ENCODE data around the gene BBLN.
"Not testable (repeated sequence)": the region's sequence is repeated elsewhere in the genome, so short reads cannot be mapped to it uniquely, and the experiment has no call there.

The BBLN gene

DNA sequence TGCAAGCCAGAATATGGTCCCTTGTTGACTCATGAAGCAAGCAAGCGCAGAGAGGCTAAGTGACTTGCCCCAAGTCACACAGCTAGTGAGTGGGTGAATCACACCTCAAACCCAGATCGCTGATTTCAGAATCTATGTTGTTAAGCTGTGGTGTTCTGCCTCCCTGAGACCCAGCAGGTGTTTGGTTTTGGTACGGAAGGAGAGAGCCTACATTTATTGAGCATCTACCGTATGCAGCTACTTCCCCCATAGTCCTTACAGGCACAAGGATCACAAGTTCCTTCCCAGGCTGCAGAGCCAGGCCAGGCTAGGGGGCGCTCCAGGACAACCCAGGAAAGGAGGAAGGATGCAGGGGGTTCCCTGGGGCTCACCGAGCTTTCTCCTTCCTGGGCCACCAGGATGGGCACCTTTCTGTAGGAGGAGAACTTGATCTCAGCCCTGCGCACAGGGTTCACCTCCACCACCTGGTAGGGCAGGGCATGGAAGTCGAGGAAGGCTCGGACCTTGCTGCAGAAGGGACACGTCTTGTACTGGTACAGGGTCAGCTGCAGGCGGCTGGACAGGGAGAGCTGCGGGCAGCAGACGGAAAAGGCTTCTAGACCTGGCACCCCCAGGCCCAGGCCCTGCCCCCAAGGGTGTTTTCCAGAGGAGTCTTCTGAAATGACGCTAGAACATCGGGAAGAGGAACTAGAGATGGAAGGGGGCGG, 35.0 kb upstream of the BBLN start:
- no peak for DNase-seq

DNA sequence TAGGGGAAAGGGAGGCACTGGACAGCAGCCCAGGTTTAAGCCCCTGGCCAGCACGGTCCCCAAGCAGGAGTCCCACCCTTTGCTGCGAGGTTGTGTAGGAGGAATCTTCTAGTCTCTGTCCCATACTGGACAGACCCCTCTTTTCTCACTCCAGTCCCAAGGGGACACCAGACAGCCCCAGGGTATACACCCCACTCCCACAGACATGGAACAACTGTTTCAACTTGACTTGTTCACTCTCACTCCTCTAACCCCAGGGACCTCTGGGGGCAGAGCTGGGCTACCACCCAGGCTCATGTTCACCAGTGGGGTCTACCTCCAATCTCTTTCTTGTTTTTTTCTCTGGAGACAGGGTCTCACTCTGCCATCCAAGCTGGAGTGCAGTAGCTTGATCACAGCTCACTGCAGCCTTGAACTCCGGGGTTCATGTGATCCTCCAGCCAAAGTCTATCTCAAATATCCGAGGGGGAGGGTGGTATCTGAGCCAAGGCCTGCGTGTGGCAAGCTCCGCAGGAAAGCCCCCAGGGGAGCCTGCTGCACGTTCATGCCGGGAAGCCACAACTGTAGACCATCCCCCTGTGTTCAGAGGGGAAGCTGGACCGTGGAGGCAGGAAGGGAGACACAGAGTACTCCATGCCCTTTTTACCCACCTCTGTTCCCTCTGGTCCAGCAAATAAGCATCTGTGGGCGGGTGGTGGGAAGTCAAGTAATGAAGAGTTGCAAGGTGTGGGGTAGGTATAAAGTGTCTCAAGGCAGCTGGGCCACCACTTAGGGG, 34.3 kb upstream of the BBLN start:
- DNase-seq, result no peak

DNA sequence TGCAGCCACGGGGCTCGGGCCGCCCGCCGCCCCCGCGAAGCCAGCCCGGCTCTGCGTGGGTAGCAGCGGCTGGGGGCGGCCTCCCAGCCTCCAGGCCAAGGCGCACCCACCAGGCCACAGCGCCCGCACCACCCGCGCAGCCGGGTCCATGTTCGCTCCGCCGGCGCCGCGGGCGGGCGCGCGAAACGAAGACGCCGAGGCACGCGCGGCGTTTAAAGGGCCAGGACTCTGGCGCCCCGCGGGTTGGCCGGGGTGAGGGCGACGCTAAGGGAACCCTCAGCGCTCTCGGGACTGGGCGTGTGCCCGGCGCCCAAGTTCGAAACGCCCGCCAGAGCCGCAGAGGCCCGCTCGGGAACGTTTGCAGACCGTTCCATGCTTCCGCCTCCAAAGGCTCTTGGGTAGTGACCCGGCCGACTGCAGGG, 32.5 kb upstream of the BBLN start, which contains the start of gene PTGES2:
PTGES2 (minus strand) TSS at position 162 of the 422 bp plus-strand sequence; CDS start at position 150, 12 bp downstream.
- peak; percentile 85 for DNase-seq

DNA sequence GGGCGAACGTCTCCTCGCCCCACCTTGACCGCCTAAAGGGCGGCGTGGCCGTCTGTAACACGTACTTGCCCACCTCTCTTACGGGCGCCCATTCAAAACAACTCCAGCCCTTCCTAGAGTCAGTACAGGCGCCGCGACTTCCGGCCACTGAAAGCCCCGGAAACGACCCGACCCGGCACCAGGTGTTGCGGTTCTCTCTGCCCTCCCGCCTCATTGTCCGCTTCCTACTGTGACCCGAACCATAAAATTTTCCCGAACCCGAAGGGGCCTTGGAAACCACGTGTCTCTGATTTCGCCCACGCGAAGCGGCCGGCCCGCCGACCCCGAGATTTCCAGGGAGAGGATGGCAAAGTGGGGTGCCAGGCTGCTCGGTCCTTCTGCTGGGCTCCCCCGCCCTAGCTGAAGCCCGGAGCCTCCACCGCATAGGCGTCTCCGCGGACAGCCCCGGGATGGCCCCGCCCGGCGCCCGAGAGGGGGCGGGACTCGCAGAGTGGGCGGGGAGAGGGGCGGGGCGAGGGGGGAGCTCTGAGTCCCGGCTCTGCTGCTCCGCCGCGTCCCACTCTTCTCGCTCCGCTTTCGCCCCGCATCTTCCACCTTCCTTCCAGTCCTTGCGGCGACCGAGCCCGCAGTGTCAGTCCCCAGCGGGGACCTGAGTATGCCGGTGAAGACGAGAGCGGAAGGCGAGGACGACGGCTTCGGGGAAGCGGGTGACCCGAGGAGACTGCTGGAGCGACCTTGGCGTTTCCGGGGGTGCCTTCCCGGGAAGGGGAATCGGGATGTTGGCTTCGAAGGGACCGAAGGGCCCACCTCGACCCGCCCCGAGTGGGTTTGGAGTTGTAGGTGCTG, 31.9 kb upstream of the BBLN start:
- peak; percentile 94 for DNase-seq

DNA sequence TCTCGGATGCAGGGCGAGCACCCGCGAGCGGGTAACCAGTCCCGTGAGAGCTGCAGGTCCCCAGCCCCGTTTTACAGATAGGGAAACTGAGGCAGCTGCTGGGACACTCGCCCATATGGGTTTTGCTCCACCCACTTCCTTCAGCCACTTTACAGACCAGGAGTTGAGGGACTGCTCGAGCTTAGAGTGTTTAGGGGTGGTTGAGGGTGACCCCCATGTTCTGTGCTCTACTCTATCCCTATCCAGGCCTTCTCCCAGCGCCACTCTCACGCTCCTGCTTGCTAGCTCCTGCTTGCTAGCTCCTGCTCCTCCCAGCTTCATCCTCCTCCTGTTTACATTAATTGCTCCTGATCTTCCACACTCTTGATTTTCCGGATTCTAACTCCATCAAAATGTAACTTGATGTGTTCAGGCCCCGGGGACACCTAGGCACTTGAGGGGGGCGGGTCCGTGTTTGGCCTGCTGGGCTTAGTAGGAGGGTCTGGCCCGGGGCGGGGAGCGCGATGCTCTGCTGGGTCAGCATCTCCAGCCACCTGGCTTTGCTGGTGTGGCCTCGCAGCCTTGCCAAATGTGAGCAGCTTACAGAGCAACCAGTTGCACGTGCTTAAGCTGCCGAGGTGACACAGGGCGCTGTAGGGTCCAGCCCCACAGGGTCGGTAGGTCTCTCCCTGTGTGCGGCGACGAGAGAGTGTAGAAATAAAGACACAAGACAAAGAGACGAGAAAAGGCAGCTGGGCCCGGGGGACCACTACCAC, 31.1 kb upstream of the BBLN start:
- DNase-seq, result no peak

DNA sequence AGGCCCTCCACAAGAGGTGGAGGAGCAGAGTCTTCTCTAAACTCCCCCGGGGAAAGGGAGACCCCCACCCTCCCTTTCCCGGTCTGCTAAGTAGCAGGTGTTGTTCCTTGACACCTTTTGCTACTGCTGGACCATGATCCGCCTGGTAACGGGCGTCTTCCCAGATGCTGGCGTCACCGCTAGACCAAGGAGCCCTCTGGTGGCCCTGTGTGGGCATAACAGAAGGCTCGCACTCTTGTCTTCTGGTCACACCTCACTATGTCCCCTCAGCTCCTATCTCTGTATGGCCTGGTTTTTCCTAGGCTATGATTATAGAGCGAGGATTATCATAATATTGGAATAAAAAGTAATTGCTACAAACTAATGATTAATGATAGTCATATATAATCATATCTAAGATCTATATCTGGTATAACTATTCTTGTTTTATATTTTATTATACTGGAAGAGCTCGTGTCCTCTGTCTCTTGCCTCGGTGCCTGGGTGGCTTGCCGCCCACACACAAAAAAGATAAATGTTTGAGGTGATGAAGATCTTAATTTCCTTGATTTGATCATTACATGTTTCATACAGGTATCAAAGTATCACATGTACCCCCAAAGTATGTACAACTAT, 30.0 kb upstream of the BBLN start:
- DNase-seq, result not testable (repeated sequence)

DNA sequence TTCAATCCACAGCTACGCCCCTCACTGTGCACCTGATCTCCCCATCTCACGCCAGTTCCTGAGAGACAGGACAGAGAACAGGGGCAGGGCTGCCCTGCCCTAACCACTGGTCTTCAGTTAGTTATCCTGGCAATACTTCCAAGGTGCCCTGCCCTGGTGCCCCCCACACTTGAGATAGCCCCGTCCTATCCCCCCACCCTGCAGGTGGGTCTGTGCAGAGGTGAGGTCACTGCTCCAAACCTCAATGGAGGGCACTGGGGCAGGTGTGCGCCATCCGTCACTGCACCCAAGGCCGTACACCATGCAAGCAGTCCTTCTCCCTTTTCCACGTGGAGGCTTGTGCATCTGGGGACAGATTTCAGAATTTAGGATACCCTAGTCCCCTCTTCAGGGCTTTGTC, 29.4 kb upstream of the BBLN start:
- DNase-seq, result not testable (repeated sequence)

DNA sequence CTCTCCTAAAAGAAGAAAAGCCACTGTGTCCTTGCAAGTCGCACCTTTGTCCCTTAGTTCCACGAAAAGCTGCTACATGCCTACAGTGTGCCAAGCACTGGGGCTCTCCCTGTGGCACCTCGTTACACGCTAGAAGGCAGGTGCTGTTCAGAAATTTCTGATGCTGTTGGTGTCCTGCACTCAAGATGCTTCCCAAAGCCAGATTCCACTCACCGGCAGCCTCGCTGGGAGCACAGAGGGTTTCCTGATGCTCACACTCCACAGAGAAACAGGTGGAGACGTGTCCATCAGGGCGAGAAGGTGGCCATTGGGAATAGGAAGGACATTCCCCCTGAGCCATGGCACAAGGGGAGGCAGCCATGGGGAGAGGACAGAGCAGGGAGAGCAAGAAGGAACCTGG, 28.7 kb upstream of the BBLN start:
- DNase-seq, result not testable (repeated sequence)

DNA sequence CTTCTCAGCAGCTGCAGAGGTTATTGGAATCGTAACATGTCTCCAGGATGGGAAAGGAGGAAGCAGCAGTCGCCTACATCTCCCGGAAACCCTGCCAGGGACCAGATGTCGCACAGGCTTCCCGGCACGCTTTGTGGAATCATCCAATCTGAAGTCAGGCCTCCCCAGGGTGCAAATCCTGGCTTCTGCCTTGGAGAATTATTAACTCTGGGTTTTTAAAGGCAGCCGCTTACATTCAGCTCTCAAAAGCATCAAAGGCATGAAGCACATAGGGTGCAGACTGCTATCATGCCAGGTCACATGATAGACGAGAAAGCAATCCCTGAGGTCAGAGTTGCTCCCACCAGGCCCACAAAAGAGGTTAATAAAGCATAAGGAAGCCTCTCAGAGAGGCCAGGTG, 27.9 kb upstream of the BBLN start:
- not testable (repeated sequence) for DNase-seq

DNA sequence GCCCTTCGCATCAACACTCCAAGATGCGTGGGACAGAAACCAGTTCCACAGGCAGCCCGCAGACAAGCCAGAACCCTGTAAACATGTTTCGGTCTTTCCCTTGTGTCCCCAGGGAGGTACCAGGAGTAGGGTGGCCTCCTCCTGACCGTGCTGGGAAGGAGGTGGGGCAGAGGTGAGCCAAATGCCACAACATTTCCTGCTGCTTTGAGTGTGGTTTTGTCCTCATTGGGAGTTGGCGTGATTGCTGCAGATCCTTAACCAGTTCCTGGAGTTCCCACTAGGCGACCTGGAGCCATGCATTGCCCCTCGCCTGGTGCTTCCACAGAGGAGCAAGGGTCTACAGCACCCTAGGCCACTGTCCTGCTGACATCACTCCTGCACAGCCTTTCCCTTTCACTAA, 24.5 kb upstream of the BBLN start:
- not testable (repeated sequence) for DNase-seq

DNA sequence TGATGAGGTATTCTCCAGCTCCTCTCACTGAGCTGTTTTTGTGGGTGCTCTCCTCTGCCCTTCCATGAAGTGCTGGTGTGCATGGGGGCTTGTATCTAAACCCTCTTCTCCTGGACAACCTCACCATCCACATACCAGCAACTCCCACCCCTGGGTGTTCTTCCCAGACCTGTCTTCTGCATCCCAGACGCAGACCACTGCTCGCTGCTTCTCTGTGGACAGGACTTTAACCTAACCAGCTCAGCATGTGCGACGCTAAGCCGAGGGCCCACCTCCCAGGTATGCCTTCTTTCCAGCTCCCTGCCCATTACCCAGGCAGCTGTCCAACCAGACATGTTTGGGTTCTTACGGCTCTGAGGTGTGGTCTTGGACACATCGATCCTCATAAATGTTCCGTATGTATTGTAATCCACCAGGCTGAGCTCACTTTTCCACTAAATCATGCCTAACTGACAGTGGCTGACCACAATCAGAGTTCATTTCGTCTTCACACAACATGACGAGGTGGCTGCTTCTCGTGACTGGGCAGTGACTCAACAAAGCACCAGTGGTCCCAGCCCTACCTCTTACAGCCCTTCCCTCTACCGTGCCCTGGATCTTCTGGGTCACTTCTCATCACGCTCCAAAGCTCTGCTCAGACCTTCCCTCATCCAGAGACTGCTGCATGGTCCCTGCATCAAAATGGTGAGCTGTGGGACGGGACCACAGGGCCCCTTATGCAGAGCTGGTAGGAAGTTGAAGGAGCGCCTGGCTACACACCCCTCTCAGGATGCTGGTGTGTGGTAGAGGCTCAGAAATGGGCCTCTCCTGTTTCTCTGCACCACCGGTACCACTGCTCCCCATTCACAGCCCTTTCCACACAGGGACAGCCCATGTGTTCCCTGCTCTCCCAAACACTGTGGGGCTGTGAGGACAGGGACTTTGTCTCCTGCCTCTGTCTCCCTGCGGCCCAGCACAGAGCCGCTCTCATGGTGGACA, 23.0 kb upstream of the BBLN start:
- no peak for DNase-seq

DNA sequence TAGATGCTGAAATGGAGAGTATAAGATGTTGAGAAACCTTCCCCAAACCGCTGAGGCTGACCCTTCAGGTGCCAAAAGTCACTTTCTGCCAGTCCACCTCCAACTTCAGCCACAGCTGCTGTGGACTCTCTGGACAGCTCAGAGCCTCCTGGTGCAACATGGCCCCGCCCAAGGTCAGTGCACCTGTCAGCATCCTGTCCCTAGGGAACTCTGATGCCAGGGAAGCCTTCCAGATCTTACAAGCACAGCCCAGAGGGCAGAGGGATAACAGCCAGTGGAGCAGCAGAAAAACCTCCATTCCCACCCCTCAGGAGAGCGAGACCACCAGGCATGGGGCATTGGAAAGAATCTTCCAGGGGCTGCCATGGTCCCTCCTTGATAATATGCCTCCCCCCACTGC, 22.1 kb upstream of the BBLN start:
- DNase-seq, result no peak

DNA sequence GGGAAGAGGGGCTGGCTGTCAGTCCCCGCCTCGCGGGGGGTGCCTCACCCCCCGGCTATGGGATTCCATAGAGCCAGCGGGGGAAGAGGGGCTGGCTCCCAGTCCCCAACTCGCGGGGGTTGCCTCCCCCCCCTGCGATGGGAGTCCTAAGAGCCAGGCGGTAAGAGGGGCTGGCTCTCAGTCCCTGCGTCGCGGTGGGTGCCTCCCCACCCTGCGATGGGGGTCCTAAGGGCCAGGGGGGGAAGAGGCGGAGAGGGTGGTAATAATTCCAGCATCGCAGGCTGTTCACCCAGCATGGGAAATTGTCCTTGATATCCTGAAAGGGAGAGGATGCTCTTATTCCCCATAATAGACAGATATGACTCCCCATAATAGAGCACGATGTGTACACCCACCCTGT, 20.4 kb upstream of the BBLN start:
- no peak for DNase-seq

DNA sequence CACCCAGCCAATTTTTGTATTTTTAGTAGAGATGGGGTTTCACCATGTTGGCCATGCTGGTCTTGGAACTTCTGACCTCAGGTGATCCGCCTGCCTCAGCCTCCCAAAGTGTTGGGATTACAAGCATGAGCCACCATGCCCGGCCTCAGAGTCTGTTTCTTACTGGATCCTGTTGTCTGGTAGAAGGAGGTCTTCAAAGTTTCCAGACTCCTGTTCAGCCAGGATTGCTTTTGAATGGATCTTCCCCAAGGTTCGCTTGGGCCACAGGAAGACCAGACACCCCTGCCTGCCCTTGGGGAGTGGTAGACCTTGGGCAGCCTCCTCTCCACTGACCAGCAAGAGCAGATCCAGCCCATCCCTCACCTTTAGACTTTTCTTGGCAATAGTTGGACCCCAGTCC, 18.5 kb upstream of the BBLN start:
- DNase-seq, result no peak

DNA sequence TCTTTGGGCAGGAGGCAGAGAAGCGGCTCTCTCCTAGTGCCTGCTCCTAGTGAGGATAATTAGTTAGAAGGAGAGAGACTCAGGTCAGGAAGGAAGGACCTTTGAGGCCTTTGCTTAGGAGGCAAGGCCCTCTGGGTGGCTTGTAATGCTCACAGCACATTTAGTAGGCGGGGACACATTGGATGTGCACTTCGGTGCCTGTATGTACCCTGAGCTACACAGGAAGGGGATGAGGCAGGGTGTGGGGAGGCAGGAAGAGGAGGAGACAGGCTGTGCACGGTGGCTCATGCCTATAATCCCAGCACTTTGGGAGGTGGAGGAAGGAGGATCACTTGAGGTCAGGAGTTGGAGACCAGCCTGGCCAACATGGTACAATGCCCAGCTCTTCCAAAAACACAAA, 18.0 kb upstream of the BBLN start:
- no peak for DNase-seq

DNA sequence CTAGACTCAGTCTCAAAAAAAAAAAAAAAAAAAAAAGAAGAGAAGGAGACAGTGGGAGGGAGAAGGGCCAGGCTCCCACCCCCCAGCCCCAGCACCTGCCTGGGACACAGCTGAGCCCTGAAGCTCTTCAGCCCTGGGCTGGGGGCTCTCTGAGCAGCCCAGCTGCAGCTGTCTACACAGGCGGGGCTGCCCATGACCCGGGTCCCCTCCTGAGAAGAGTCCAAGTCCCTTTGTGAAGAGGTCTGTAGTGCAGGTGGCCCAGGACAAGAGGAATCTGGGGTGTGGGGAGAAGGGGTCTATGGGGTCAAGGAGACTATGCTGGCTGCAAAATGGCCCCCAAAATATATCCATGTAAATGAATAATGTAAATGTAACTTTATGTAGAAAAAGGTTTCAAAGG, 17.5 kb upstream of the BBLN start:
- no peak for DNase-seq

DNA sequence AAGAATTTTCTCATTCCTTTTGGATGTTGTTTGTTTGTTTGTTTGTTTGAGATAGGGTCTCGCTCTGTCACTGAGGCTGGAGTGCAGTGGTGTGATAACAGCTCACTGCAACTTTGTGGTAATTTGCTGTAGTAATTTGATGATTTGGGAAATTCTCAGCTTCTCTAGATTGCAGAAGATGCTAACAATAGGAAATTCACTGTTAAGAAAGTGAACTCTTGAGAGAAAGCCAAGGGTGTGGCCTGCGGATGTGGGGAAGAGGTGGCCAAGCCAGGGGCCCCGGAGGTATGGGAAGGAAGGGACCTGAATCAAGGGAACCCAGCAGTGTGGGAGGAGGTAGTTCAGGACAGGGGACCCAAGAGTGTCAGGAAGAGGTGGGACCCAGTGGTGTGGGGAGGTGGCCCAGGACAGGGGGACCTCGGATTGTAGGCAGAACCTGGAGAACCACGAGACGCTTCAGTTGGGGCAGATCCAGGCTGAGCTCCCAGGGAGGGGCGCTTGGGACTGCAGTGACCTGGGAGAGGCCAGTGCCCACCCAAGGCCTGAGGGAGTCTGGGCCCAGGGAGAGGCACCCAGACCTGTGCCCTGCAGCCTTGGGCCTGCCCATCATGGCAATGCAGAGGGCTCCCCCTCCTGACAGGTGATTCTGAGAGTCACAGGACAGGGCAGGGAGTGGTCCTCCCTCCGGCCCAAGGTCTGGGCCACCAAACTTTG, 16.4 kb upstream of the BBLN start:
- no peak for DNase-seq

DNA sequence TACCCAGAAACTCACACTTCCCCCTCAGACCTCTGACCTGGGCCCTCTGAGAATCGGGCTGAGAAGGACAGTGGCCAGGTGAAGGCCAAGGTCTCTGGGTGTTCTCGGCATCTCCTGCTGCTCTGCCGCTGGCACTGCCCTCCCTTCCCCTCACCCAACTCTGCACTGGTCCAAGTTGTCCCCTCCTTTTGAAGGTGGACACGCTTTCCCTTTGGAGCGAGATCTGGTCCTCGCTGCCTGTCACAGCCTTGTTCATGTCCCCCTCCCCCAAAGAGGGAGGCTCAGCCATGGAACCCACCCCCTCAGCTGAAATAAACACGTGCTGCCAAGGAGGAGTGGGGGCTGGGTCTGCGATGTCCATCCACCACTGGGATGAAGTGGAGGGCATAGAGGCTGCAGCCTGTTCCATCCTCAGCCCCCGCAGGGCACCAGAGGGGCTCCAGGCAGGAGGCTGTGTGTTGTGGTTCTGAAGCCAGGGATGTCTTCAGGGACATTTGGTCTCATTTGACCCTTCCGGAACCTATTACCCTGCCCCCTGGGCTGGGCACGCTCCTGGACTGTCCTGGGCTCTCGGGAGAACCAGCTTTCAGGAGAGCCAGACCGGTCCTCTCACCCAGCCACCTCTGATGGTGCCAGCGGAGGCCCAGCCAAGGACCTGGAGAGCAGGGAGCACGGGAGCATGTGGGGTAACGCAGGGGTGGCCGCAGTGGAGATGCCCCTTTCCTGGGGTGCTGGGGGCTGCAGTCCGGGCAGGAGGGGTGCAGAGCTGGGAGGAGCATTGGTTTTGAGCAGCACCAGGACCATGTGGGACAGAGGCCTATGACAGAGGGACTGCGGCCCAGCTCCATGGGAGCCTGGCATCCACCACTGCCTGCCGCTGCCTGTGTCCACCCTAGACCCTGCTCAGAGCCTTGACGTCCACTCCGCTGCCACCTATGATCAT, 15.6 kb upstream of the BBLN start:
- no peak for DNase-seq

DNA sequence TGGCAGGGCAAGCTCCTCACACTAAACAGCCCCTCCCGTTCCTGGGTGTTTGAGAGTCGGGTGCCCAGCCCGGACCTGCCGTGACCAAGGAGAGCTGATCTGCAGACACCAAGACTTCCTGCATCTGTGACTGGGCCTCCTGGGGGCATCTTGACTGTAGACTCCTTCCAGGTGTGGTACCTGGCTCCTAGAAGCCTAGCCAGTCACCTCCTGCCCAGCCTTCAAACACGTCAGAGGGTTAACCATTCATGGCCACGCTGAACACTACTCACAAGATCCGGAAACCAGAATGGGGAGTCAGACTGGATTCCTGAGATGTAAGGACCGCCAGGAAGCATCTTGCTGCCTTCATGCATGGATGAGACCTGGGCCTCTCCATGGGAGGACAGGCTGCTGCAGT, 14.5 kb upstream of the BBLN start:
- DNase-seq, result no peak
